Tibial artery (tissue), 4 donors: ENCODE measurements around the gene TACC2.
"Not testable (repeated sequence)": the region's sequence is repeated elsewhere in the genome, so short reads cannot be mapped to it uniquely, and the experiment has no call there.

Experiments used
- DNase-seq, 2 donors: peaks; one replicate each; pipeline ENCODE4 v3.0.0-alpha.2; 2019
- H3K27ac ChIP-seq, 2 donors: fragments of 200-600 bp; sonication (generic) in 1 of 2; 1 replicate in 1 of 2; 2 replicates in 1 of 2; pipeline ENCODE4 v1.5.1; 2018 to 2019; ENCODE audit warnings: mild to moderate bottlenecking in 1 of 2
- H3K27me3 ChIP-seq, 2 donors: fragments of 200-600 bp; sonication (generic) in 1 of 2; one replicate each; pipeline versions ENCODE4 v1.5.1 to v1.6.0; 2016 to 2019
- H3K36me3 ChIP-seq, 3 donors: fragments of 200-600 bp; sonication (generic) in 2 of 3; one replicate each; pipeline ENCODE4 v1.5.1; 2016 to 2019; ENCODE audit warnings: mild to moderate bottlenecking in 2 of 3
- H3K4me1 ChIP-seq, 4 donors: fragments of 200-600 bp; sonication (generic) in 2 of 4; 1 replicate in 3 of 4; 2 replicates in 1 of 4; pipeline ENCODE4 v1.5.1; 2016 to 2019
- H3K4me3 ChIP-seq, 2 donors: fragments of 200-600 bp; sonication (generic) in 1 of 2; 1 replicate in 1 of 2; 2 replicates in 1 of 2; pipeline ENCODE4 v1.5.1; 2018 to 2019; ENCODE audit warnings: mild to moderate bottlenecking in 2 of 2
- H3K9me3 ChIP-seq, 3 donors: fragments of 200-600 bp; sonication (generic) in 1 of 3; one replicate each; pipeline ENCODE4 v1.5.1; 2016 to 2019
- CTCF ChIP-seq, 2 experiments: fragments of 200-600 bp in 1 of 2; fragments of 450-650 bp in 1 of 2; IDR thresholded peaks; one replicate each; pipeline ENCODE4 v1.5.1; 2017 to 2019; ENCODE audit warnings: antibody characterized with exemption in 2 of 2, mild to moderate bottlenecking in 1 of 2, moderate library complexity in 1 of 2
- intact Hi-C: fragments of 100-400 bp; cut with DNase I; formaldehyde crosslinking; loops from one replicate; pipeline ENCODE4 v1.15.0; 2023; ENCODE audit warnings: low total_unique reads

The TACC2 gene

GRCh38 chr10:122102146-122102868, 113.3 kb downstream of the TACC2 start:
- TF ChIP-seq CTCF (IDR thresholded peaks at IDR 0.05), result no peak
- no peaks in the 10 kb centered on the region for H3K9me3 ChIP-seq
- peaks cover 0 to 60% (median 47%) of the 10 kb centered on the region in 4 donors for H3K4me1 ChIP-seq
- peak overlapping the region; percentile 59 to 62 for H3K27ac ChIP-seq
- no peak for DNase-seq
- H3K36me3 ChIP-seq, result no peaks in the 10 kb centered on the region
- no peak overlapping the region for H3K4me3 ChIP-seq
- H3K27me3 ChIP-seq, result no peaks in the 10 kb centered on the region
- intact Hi-C loops, result no loop called here

- intact Hi-C loops, result no loop called here
- no peaks in the 10 kb centered on the region for H3K27me3 ChIP-seq
- H3K27ac ChIP-seq, result peak overlapping the region; percentile 59 to 62
- no peaks in the 10 kb centered on the region for H3K9me3 ChIP-seq
- no peak overlapping the region for H3K4me3 ChIP-seq
- no peak for TF ChIP-seq CTCF (IDR thresholded peaks at IDR 0.05)
- no peak for DNase-seq
- H3K4me1 ChIP-seq, result peaks cover 0 to 53% (median 41%) of the 10 kb centered on the region in 4 donors
- H3K36me3 ChIP-seq, result no peaks in the 10 kb centered on the region
Measured at GRCh38 chr10:122102869-122103525, 114.0 kb downstream of the TACC2 start.

GRCh38 chr10:122103592-122103991, 114.6 kb downstream of the TACC2 start:
- no peaks in the 10 kb centered on the region for H3K36me3 ChIP-seq
- intact Hi-C loops, result no loop called here
- no peak overlapping the region for H3K4me3 ChIP-seq
- peaks cover 0 to 47% (median 36%) of the 10 kb centered on the region in 4 donors for H3K4me1 ChIP-seq
- no peaks in the 10 kb centered on the region for H3K9me3 ChIP-seq
- no peak for DNase-seq
- TF ChIP-seq CTCF (IDR thresholded peaks at IDR 0.05), result no peak
- H3K27me3 ChIP-seq, result no peaks in the 10 kb centered on the region
- H3K27ac ChIP-seq, result peak overlapping the region in 1 of 2 donors; percentile 62

GRCh38 chr10:122108786-122109185, 119.8 kb downstream of the TACC2 start:
- H3K4me1 ChIP-seq, result peaks cover 0 to 11% (median 6%) of the 10 kb centered on the region in 4 donors
- H3K36me3 ChIP-seq, H3K27me3 ChIP-seq, H3K4me3 ChIP-seq, H3K27ac ChIP-seq, intact Hi-C loops, DNase-seq, H3K9me3 ChIP-seq: not testable (repeated sequence)

- H3K27me3 ChIP-seq, result no peaks in the 10 kb centered on the region
- H3K4me3 ChIP-seq, result peak overlapping the region; percentile 61 to 83
- no peaks in the 10 kb centered on the region for H3K36me3 ChIP-seq
- TF ChIP-seq CTCF (IDR thresholded peaks at IDR 0.05), result no peak
- intact Hi-C loops, result loop anchor here (2.0 to 10.0 kb wide), 2 partner anchors 59 to 137 kb away; partner anchors contain the start of gene NSMCE4A
- H3K4me1 ChIP-seq, result peaks cover 0 to 39% (median 18%) of the 10 kb centered on the region in 4 donors
- H3K27ac ChIP-seq, result peak overlapping the region; percentile 99 to 100
- H3K9me3 ChIP-seq, result no peaks in the 10 kb centered on the region
- DNase-seq, result no peak
Measured at GRCh38 chr10:122112021-122112616, 123.2 kb downstream of the TACC2 start.
